ENCODE data around the gene PGP. TPM values are rescaled to one million over a fixed set of nuclear protein-coding genes. Genes with fewer than 3 reads are reported as not detected.
A peak's percentile ranks its signal among the peaks of the same experiment; 100 is the strongest.
"Not testable (repeated sequence)": the region's sequence is repeated elsewhere in the genome, so short reads cannot be mapped to it uniquely, and the experiment has no call there.

PGP gene, protein sequence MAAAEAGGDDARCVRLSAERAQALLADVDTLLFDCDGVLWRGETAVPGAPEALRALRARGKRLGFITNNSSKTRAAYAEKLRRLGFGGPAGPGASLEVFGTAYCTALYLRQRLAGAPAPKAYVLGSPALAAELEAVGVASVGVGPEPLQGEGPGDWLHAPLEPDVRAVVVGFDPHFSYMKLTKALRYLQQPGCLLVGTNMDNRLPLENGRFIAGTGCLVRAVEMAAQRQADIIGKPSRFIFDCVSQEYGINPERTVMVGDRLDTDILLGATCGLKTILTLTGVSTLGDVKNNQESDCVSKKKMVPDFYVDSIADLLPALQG
- total RNA-seq, result 10 to 100 TPM; 16.3 to 24.3 TPM
- long read RNA-seq, transcript PGP-201 (2 exons, 2,727 nt), result major isoform, 141 of 151 reads
- long read RNA-seq, partial matches to known transcripts, result 1 of 151 reads
- long read RNA-seq, other reads (novel, unspliced or antisense), result 9 of 151 reads

GRCh38 chr16:2214719-2214968 lies at the start of gene PGP:
TSS of gene PGP (minus strand) at chr16:2214840. CDS start at chr16:2214777, 63 bp downstream.
- intact Hi-C loops (cut with DNase I, micrococcal nuclease), result no loop called here
- ATAC-seq, result no peak
- DNase-seq, result no peak

- intact Hi-C loops (cut with DNase I, micrococcal nuclease); DNase-seq; ATAC-seq: not testable (repeated sequence)
Observed at GRCh38 chr16:2263026-2263425, 48.4 kb upstream of the PGP start.

- DNase-seq (no peak), ATAC-seq (no peak)
- intact Hi-C loops (cut with DNase I, micrococcal nuclease), result no loop called here
Observed at GRCh38 chr16:2260250-2260649, 45.6 kb upstream of the PGP start.

- intact Hi-C loops (cut with DNase I, micrococcal nuclease), result not testable (repeated sequence)
Observed at GRCh38 chr16:2258530-2258929, 43.9 kb upstream of the PGP start.

GRCh38 chr16:2257726-2258125 lies 43.1 kb upstream of the PGP start:
- intact Hi-C loops (cut with DNase I, micrococcal nuclease), result no loop called here
- ATAC-seq (no peak), DNase-seq (no peak)

More at GRCh38 chr16:2258530-2258929, 43.9 kb upstream of the PGP start:
- not testable (repeated sequence) for ATAC-seq, DNase-seq

GRCh38 chr16:2256531-2257140 lies 42.0 kb upstream of the PGP start:
- ATAC-seq (no peak), DNase-seq (no peak)
- intact Hi-C loops (cut with DNase I, micrococcal nuclease), result no loop called here

DNA sequence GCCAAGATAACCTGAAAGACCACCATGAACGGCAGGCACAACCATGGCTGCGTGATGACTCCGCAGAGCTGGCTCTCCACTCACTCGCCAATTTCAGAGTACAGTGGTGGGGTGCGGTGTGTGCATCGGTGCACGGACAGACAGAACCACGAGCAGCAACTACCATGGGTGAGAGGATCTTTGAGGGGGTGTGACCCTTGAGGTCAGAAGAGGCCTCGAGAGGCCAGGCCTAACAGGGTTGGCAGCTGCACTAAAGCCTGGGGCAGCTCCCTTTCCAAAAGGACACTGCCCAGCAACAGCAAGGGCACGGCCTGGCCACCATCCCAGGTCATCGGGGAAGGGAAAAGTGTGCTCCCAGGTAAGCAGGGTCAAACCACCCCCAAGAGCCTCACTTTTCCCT lies 38.7 kb upstream of the PGP start:
- intact Hi-C loops (cut with DNase I, micrococcal nuclease), result no loop called here
- DNase-seq, result no peak

GRCh38 chr16:2252806-2253148 lies 38.1 kb upstream of the PGP start:
- no peak for ATAC-seq
- intact Hi-C loops (cut with DNase I, micrococcal nuclease), result no loop called here
- no peak for DNase-seq

More for the DNA sequence above, 38.7 kb upstream of the PGP start:
- no peak for ATAC-seq

- ATAC-seq (peak; percentile 94), DNase-seq (peak; percentile 96 to 98)
- intact Hi-C loops (cut with DNase I, micrococcal nuclease), result no loop called here
Observed at GRCh38 chr16:2251296-2252111, 36.9 kb upstream of the PGP start, which contains the start of gene ECI1. TSS of gene ECI1 (minus strand) at chr16:2251587. CDS start at chr16:2251566, 21 bp downstream.

- DNase-seq (peak in 1 of 2 donors; percentile 71), ATAC-seq (peak; percentile 36)
- intact Hi-C loops (cut with DNase I, micrococcal nuclease), result no loop called here
Observed at GRCh38 chr16:2250652-2251295, 36.1 kb upstream of the PGP start.

DNA sequence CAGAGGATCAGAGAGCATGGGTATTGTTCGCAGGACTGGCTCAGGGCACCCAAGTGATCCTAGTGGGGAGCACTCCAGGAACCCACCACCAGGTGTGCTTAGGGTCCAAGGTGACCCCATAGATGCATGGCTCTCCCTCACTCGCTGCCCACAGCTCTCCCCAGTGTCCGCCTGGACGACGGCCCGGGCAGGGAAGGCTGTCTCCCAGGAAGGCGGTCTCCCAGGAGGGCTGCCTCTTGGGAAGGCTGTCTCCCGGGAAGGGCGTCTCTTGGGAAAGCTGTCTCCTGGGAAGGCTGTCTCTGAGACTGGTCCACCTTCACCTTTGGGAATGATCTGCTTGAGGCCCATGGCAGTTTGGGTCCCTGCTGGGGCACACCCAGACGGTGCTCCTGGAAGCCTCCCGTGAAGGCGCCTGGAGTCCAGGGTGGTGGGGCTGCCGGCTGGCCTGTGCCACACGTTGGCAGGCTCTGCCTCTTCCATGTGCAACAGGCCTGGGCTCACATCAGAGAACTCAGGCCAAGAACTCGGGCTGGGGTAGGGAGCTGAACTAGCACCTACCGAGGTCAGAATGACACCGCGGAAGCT lies 31.8 kb upstream of the PGP start:
- intact Hi-C loops (cut with DNase I, micrococcal nuclease), result no loop called here
- DNase-seq (no peak), ATAC-seq (no peak)

- DNase-seq (no peak), ATAC-seq (no peak)
- intact Hi-C loops (cut with DNase I, micrococcal nuclease), result no loop called here
Observed at GRCh38 chr16:2244926-2245795, 30.5 kb upstream of the PGP start.

DNA sequence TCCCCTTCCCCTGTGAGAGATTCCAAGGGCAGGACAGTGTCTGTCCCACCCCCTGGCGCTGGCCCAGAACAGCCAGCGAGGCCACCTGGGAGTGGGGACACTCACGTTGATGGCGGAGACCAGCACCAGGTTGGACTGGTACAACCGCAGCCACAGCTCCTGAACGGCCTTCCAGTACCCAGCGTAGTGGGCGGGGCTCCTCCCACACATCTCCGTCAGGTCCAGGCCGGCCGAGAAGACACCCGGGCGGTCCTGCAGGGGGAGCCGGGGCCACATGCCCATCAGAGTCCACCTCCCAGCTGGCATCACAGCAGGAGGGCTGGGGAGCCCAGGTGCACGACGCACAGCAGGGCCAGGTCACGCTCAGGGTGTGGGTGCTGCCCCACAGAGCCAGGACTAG lies 29.7 kb upstream of the PGP start:
- DNase-seq (no peak), ATAC-seq (peak; percentile 3)
- intact Hi-C loops (cut with DNase I, micrococcal nuclease), result no loop called here

GRCh38 chr16:2243781-2244180 lies 29.1 kb upstream of the PGP start:
- no peak for DNase-seq
- intact Hi-C loops (cut with DNase I, micrococcal nuclease), result no loop called here
- ATAC-seq, result no peak

GRCh38 chr16:2243031-2243528 lies 28.4 kb upstream of the PGP start:
- DNase-seq (no peak), ATAC-seq (no peak)
- intact Hi-C loops (cut with DNase I, micrococcal nuclease), result no loop called here

- peak; percentile 30 for ATAC-seq
- intact Hi-C loops (cut with DNase I, micrococcal nuclease), result no loop called here
- DNase-seq, result no peak
Observed at GRCh38 chr16:2242598-2242997, 28.0 kb upstream of the PGP start.

DNA sequence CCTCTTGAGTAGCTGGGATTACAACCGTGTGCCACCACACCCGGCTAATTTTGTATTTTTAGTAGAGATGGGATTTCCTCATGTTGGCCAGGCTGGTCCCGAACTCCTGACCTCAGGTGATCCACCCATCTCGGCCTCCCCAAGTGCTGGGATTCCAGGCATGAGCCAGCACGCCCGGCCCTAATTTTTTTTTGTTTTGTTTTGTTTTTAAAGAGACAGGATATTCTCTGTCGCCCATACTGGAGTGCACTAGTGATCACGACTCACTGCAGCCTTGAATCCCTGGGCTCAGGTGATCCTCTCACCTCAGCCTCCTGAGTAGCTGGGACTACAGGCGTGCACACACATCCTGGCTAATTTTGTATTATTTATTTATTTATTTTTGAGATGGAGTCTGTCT lies 25.7 kb upstream of the PGP start:
- DNase-seq; ATAC-seq; intact Hi-C loops (cut with DNase I, micrococcal nuclease): not testable (repeated sequence)

Data from left colon (tissue), 2 donors.